H9 (cell line): ENCODE results near the gene KDM4C. TPM values are rescaled to one million over a fixed set of nuclear protein-coding genes. Genes with fewer than 3 reads are reported as not detected.

ENCODE experiments used
- DNase-seq: peaks from one replicate; pipeline ENCODE4 v3.0.0-alpha.2; 2017
- H2AFZ ChIP-seq: one replicate; pipeline ENCODE4 v1.6.1; 2013; ENCODE audit warnings: mild to moderate bottlenecking, low read length, control low read depth, moderate library complexity
- H2AK5ac ChIP-seq: 2 replicates; pipeline ENCODE4 v1.6.1; 2013; ENCODE audit warnings: low read length, control low read depth, mixed read lengths; ENCODE audit not compliant: insufficient read length
- H2BK120ac ChIP-seq: one replicate; pipeline ENCODE4 v1.6.1; 2013; ENCODE audit warnings: low read depth, mild to moderate bottlenecking, low read length, control low read depth, inconsistent platforms; ENCODE audit not compliant: poor library complexity, severe bottlenecking
- H2BK12ac ChIP-seq: 2 replicates; pipeline ENCODE4 v1.6.1; 2013; ENCODE audit warnings: low read length, control low read depth, mixed read lengths, low read depth; ENCODE audit not compliant: insufficient read length
- H2BK15ac ChIP-seq: 2 replicates; pipeline ENCODE4 v1.6.1; 2013; ENCODE audit warnings: low read depth, low read length, control low read depth
- H2BK20ac ChIP-seq: one replicate; pipeline ENCODE4 v1.6.1; 2013; ENCODE audit warnings: low read depth, mild to moderate bottlenecking, low read length, control low read depth, inconsistent platforms; ENCODE audit not compliant: poor library complexity, severe bottlenecking
- H2BK5ac ChIP-seq: 2 replicates; pipeline ENCODE4 v1.6.1; 2013; ENCODE audit warnings: low read length, control low read depth, mixed read lengths; ENCODE audit not compliant: insufficient read length
- H3K14ac ChIP-seq: 2 replicates; pipeline ENCODE4 v1.6.1; 2013; ENCODE audit warnings: low read length, control low read depth; ENCODE audit not compliant: insufficient read depth
- H3K18ac ChIP-seq: 2 replicates; pipeline ENCODE4 v1.6.1; 2013; ENCODE audit warnings: low read depth, mild to moderate bottlenecking, mixed read lengths, low read length, control low read depth; ENCODE audit not compliant: insufficient read length
- H3K23ac ChIP-seq: 2 replicates; pipeline ENCODE4 v1.6.1; 2013; ENCODE audit warnings: low read length, control low read depth, mixed read lengths, low read depth; ENCODE audit not compliant: insufficient read length
- H3K23me2 ChIP-seq: 2 replicates; pipeline ENCODE4 v1.6.1; 2013; ENCODE audit warnings: low read depth, mild to moderate bottlenecking, mixed read lengths, low read length, control low read depth; ENCODE audit not compliant: insufficient read length, poor library complexity, severe bottlenecking
- H3K27ac ChIP-seq: 2 replicates; pipeline ENCODE4 v1.5.1; 2013; ENCODE audit warnings: low read length, control low read depth, mixed read lengths, low read depth; ENCODE audit not compliant: insufficient read length
- H3K27me3 ChIP-seq: 2 replicates; pipeline ENCODE4 v1.6.1; 2013; ENCODE audit warnings: low read length, control low read depth, inconsistent platforms; ENCODE audit not compliant: insufficient read depth
- H3K4ac ChIP-seq: 2 replicates; pipeline ENCODE4 v1.6.1; 2013; ENCODE audit warnings: low read depth, mild to moderate bottlenecking, control low read depth, inconsistent platforms, low read length, moderate library complexity
- H3K4me1 ChIP-seq: 2 replicates; pipeline ENCODE4 v1.6.1; 2013; ENCODE audit warnings: low read length, control low read depth, inconsistent platforms; ENCODE audit not compliant: insufficient read depth
- H3K4me2 ChIP-seq: 2 replicates; pipeline ENCODE4 v1.6.1; 2013; ENCODE audit warnings: low read length, control low read depth, mixed read lengths; ENCODE audit not compliant: insufficient read length, insufficient read depth
- H3K56ac ChIP-seq: 2 replicates; pipeline ENCODE4 v1.6.1; 2013; ENCODE audit warnings: low read depth, mild to moderate bottlenecking, mixed read lengths, low read length, control low read depth; ENCODE audit not compliant: insufficient read length
- H3K79me1 ChIP-seq: 2 replicates; pipeline ENCODE4 v1.6.1; 2013; ENCODE audit warnings: low read depth, mild to moderate bottlenecking, moderate library complexity, low read length, control low read depth, inconsistent platforms; ENCODE audit not compliant: insufficient read depth, poor library complexity, severe bottlenecking
- H3K79me2 ChIP-seq: 2 replicates; pipeline ENCODE4 v1.6.1; 2013; ENCODE audit warnings: low read length, control low read depth, inconsistent platforms; ENCODE audit not compliant: insufficient read depth
- H3K9ac ChIP-seq: 2 replicates; pipeline ENCODE4 v1.6.1; 2013; ENCODE audit warnings: low read length, control low read depth, mixed read lengths; ENCODE audit not compliant: insufficient read length; ENCODE audit errors: extremely low read depth
- H3K9me3 ChIP-seq: one replicate; pipeline ENCODE4 v1.6.1; 2013; ENCODE audit warnings: low read depth, low read length, inconsistent platforms; ENCODE audit not compliant: control insufficient read depth
- H3T11ph ChIP-seq: one replicate; pipeline ENCODE4 v1.6.1; 2013; ENCODE audit warnings: mild to moderate bottlenecking, low read length, control low read depth, inconsistent platforms
- H4K20me1 ChIP-seq: one replicate; pipeline ENCODE4 v1.6.1; 2013; ENCODE audit not compliant: control insufficient read depth, insufficient read length, insufficient read depth
- H4K5ac ChIP-seq: 2 replicates; pipeline ENCODE4 v1.6.1; 2013; ENCODE audit warnings: low read depth, mild to moderate bottlenecking, mixed read lengths, low read length, control low read depth; ENCODE audit not compliant: insufficient read length
- H4K8ac ChIP-seq: replicated peaks from 2 replicates; pipeline ENCODE4 v1.6.1; 2013; ENCODE audit warnings: low read length, control low read depth, mixed read lengths, low read depth; ENCODE audit not compliant: insufficient read length
- H4K91ac ChIP-seq: 2 replicates; pipeline ENCODE4 v1.6.1; 2013; ENCODE audit warnings: low read depth, mild to moderate bottlenecking, moderate library complexity, mixed read lengths, low read length, control low read depth; ENCODE audit not compliant: insufficient read length
- H3K27ac Mint-ChIP-seq, 3 experiments: 2 replicates in 2 of 3; 3 replicates in 1 of 3; pipeline ENCODE4 v1.8.0; 2020 to 2021; ENCODE audit warnings: mixed read lengths in 3 of 3, mild to moderate bottlenecking in 1 of 3, moderate library complexity in 1 of 3
- H3K27me3 Mint-ChIP-seq: 2 replicates; pipeline ENCODE4 v1.8.0; 2021; ENCODE audit warnings: low read depth, mild to moderate bottlenecking, moderate library complexity, mixed read lengths
- H3K36me3 Mint-ChIP-seq, 3 experiments: 2 replicates in 2 of 3; 3 replicates in 1 of 3; pipeline ENCODE4 v1.8.0; 2020 to 2021; ENCODE audit warnings: low read depth in 3 of 3, mixed read lengths in 3 of 3; ENCODE audit not compliant: insufficient read depth in 1 of 3
- H3K4me1 Mint-ChIP-seq, 2 experiments: 2 replicates each; pipeline ENCODE4 v1.8.0; 2020; ENCODE audit warnings: mixed read lengths in 2 of 2
- H3K4me3 Mint-ChIP-seq, 2 experiments: 2 replicates in 1 of 2; 3 replicates in 1 of 2; pipeline ENCODE4 v1.8.0; 2020 to 2021; ENCODE audit warnings: mild to moderate bottlenecking in 2 of 2, mixed read lengths in 2 of 2, moderate library complexity in 1 of 2
- H3K9me3 Mint-ChIP-seq, 2 experiments: 2 replicates in 1 of 2; 3 replicates in 1 of 2; pipeline ENCODE4 v1.8.0; 2020; ENCODE audit warnings: mild to moderate bottlenecking in 2 of 2, mixed read lengths in 2 of 2, moderate library complexity in 1 of 2
- WGBS: extraction: QIAGEN DNeasy Blood & Tissue Kit; methylation state at CpG from one replicate; pipeline ENCODE4 v1.1.7; 2013; ENCODE audit warnings: missing lambda C conversion rate, low lambda C conversion rate, mixed read lengths; ENCODE audit not compliant: insufficient read length; ENCODE audit errors: extremely low coverage; 5-methylcytosine and 5-hydroxymethylcytosine counted together
- total RNA-seq: library from RNA; stranded (reverse); gene quantifications from 2 replicates; pipeline ENCODE4 v1.2.1, GENCODE V29; 2021
- TF ChIP-seq, protein P1 (sequence below): fragments of 200-600 bp; sonication (generic); conservative IDR thresholded peaks from 3 replicates; pipeline ENCODE4 v1.8.0; 2021; ENCODE audit warnings: antibody characterized with exemption, mild to moderate bottlenecking

KDM4C gene
- total RNA-seq, 1 experiment from 2014 or later: 24.0 TPM

DNA sequence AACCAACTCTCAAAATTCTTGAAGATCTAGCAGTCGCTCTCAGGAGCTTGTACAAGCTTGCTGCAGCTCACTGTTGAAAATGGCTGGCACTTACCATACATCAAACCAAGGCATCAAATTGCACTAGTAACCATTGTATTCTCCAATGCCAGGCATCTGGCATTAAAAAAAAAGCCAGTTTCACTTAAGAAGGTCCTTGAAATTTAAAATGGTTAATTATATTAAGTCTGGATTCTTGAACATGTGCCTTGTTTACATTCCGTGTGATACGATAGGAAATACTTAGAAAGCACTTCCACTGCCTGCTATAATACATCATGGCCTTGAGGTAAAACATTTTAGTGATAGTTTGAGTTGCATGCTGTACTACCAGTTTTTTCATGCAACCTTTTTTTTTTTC lies 300.7 kb downstream of the KDM4C start:
- Histone ChIP-seq H3K27ac (no peak overlapping the region), H3K4me2 (no peak overlapping the region), H2BK20ac (no peak overlapping the region), H2BK15ac (no peak overlapping the region), H3T11ph (no peak overlapping the region), H4K8ac (no peak overlapping the region), H2BK5ac (no peak overlapping the region), H3K9ac (no peak overlapping the region), H3K23ac (no peak overlapping the region), H3K27me3 (no peaks in the 10 kb centered on the region), H3K9me3 (no peaks in the 10 kb centered on the region), H4K5ac (no peak overlapping the region), H3K56ac (no peak overlapping the region), H3K14ac (no peak overlapping the region), H2AFZ (no peak overlapping the region), H3K18ac (no peak overlapping the region), H3K79me2 (no peaks in the 10 kb centered on the region), H2AK5ac (no peak overlapping the region), H4K91ac (no peak overlapping the region), H2BK12ac (no peak overlapping the region), H3K23me2 (no peaks in the 10 kb centered on the region), H3K4me1 (no peaks in the 10 kb centered on the region), H3K4ac (no peak overlapping the region), H2BK120ac (no peak overlapping the region), H4K20me1 (no peaks in the 10 kb centered on the region), H3K79me1 (no peaks in the 10 kb centered on the region)
- no CpG with 5 or more reads among the region's 3 CpGs for WGBS
- no peaks in the 10 kb centered on the region for H3K27me3 Mint-ChIP-seq
- H3K9me3 Mint-ChIP-seq: no peaks in the 10 kb centered on the region
- H3K4me3 Mint-ChIP-seq: no peak overlapping the region
- peaks cover 3 to 12% of the 10 kb centered on the region in 2 experiments; a peak in 3 of 4 replicates for H3K4me1 Mint-ChIP-seq
- no peaks in the 10 kb centered on the region for H3K36me3 Mint-ChIP-seq
- H3K27ac Mint-ChIP-seq: no peak overlapping the region
- TF ChIP-seq, protein P1, sequence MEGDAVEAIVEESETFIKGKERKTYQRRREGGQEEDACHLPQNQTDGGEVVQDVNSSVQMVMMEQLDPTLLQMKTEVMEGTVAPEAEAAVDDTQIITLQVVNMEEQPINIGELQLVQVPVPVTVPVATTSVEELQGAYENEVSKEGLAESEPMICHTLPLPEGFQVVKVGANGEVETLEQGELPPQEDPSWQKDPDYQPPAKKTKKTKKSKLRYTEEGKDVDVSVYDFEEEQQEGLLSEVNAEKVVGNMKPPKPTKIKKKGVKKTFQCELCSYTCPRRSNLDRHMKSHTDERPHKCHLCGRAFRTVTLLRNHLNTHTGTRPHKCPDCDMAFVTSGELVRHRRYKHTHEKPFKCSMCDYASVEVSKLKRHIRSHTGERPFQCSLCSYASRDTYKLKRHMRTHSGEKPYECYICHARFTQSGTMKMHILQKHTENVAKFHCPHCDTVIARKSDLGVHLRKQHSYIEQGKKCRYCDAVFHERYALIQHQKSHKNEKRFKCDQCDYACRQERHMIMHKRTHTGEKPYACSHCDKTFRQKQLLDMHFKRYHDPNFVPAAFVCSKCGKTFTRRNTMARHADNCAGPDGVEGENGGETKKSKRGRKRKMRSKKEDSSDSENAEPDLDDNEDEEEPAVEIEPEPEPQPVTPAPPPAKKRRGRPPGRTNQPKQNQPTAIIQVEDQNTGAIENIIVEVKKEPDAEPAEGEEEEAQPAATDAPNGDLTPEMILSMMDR: no peak
- no peak for DNase-seq
